Measurements from ENCODE around the gene SNX30.

The SNX30 gene

GRCh38 chr9:112752334-112753125, 2.0 kb downstream of the SNX30 start:
- DNase-seq (ENCODE audit: low spot score) = no peak

GRCh38 chr9:112753725-112754124, 3.2 kb downstream of the SNX30 start:
- no peak for DNase-seq (ENCODE audit: low spot score)

- no peak for DNase-seq (ENCODE audit: low spot score)
These were observed 4.0 kb downstream of the SNX30 start for GRCh38 chr9:112754578-112754977.

GRCh38 chr9:112755016-112755427, 4.5 kb downstream of the SNX30 start:
- DNase-seq (ENCODE audit: low spot score) = no peak

- no peak for DNase-seq (ENCODE audit: low spot score)
These were observed 5.1 kb downstream of the SNX30 start for GRCh38 chr9:112755675-112756074.

- DNase-seq (ENCODE audit: low spot score) = no peak
These were observed 6.8 kb downstream of the SNX30 start for GRCh38 chr9:112757282-112757883.

- DNase-seq (ENCODE audit: low spot score) = no peak
These were observed 7.4 kb downstream of the SNX30 start for GRCh38 chr9:112757940-112758339.

- no peak for DNase-seq (ENCODE audit: low spot score)
These were observed 10.3 kb downstream of the SNX30 start for GRCh38 chr9:112760821-112761220.

- DNase-seq (ENCODE audit: low spot score) = no peak
These were observed 11.5 kb downstream of the SNX30 start for GRCh38 chr9:112761912-112762655.

- DNase-seq (ENCODE audit: low spot score) = no peak
These were observed 12.4 kb downstream of the SNX30 start for GRCh38 chr9:112762726-112763518.

GRCh38 chr9:112764344-112764743, 13.8 kb downstream of the SNX30 start:
- DNase-seq (ENCODE audit: low spot score) = no peak

GRCh38 chr9:112764837-112765236, 14.3 kb downstream of the SNX30 start:
- DNase-seq (ENCODE audit: low spot score) = no peak

- no peak for DNase-seq (ENCODE audit: low spot score)
These were observed 14.7 kb downstream of the SNX30 start for GRCh38 chr9:112765281-112765680.

GRCh38 chr9:112771359-112772214, 21.0 kb downstream of the SNX30 start:
- DNase-seq (ENCODE audit: low spot score) = no peak

- DNase-seq (ENCODE audit: low spot score) = no peak
These were observed 21.6 kb downstream of the SNX30 start for GRCh38 chr9:112772215-112772509.

- DNase-seq (ENCODE audit: low spot score) = no peak
These were observed 22.0 kb downstream of the SNX30 start for GRCh38 chr9:112772551-112772950.

- no peak for DNase-seq (ENCODE audit: low spot score)
These were observed 23.7 kb downstream of the SNX30 start for GRCh38 chr9:112774006-112774996.

GRCh38 chr9:112777914-112778313, 27.4 kb downstream of the SNX30 start:
- no peak for DNase-seq (ENCODE audit: low spot score)

GRCh38 chr9:112780450-112781036, 30.0 kb downstream of the SNX30 start:
- no peak for DNase-seq (ENCODE audit: low spot score)

GRCh38 chr9:112782218-112782617, 31.7 kb downstream of the SNX30 start:
- DNase-seq (ENCODE audit: low spot score) = no peak
